ENCODE results near the gene LAMA3.

DNA sequence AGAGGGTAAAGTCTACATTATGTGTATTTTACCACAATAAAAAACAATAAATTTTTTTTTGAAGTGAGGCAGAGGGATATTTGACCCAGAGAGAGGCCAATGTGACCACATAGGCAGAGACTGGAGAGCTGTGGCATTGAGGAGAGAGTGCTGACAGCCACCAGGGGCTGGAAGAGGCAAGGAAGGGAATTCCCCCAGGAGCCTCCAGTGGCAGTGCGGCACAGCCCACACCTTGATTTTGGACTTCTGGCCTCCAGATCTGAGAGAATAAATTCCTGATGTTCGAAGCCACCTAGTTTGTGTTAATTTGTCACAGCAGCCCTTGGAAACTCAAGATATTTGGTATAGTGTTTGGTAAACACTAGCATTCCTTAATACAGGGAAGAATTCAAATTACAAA is 49.2 kb upstream of the LAMA3 start:
- no peak for TF ChIP-seq POLR2AphosphoS5 (IDR thresholded peaks at IDR 0.05; ENCODE audit: low read depth, low read length)
- TF ChIP-seq, protein P1, sequence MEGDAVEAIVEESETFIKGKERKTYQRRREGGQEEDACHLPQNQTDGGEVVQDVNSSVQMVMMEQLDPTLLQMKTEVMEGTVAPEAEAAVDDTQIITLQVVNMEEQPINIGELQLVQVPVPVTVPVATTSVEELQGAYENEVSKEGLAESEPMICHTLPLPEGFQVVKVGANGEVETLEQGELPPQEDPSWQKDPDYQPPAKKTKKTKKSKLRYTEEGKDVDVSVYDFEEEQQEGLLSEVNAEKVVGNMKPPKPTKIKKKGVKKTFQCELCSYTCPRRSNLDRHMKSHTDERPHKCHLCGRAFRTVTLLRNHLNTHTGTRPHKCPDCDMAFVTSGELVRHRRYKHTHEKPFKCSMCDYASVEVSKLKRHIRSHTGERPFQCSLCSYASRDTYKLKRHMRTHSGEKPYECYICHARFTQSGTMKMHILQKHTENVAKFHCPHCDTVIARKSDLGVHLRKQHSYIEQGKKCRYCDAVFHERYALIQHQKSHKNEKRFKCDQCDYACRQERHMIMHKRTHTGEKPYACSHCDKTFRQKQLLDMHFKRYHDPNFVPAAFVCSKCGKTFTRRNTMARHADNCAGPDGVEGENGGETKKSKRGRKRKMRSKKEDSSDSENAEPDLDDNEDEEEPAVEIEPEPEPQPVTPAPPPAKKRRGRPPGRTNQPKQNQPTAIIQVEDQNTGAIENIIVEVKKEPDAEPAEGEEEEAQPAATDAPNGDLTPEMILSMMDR (IDR thresholded peaks at IDR 0.05) = no peak
- TF ChIP-seq RAD21 (IDR thresholded peaks at IDR 0.05; ENCODE audit: low read length) = no peak
- TF ChIP-seq TAF1 (IDR thresholded peaks at IDR 0.05; ENCODE audit: borderline replicate concordance, low read depth, low read length) = no peak
- no peak for TF ChIP-seq YY1 (IDR thresholded peaks at IDR 0.05; ENCODE audit: low read depth)
- no peak for TF ChIP-seq TCF12 (IDR thresholded peaks at IDR 0.05)
- TF ChIP-seq, protein P2, sequence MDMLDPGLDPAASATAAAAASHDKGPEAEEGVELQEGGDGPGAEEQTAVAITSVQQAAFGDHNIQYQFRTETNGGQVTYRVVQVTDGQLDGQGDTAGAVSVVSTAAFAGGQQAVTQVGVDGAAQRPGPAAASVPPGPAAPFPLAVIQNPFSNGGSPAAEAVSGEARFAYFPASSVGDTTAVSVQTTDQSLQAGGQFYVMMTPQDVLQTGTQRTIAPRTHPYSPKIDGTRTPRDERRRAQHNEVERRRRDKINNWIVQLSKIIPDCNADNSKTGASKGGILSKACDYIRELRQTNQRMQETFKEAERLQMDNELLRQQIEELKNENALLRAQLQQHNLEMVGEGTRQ (IDR thresholded peaks at IDR 0.05; ENCODE audit: borderline replicate concordance, low read depth, low read length) = no peak
- TF ChIP-seq EZH2phosphoT487 (IDR thresholded peaks at IDR 0.05; ENCODE audit: borderline replicate concordance, low read depth) = no peak
- TF ChIP-seq, protein P3, sequence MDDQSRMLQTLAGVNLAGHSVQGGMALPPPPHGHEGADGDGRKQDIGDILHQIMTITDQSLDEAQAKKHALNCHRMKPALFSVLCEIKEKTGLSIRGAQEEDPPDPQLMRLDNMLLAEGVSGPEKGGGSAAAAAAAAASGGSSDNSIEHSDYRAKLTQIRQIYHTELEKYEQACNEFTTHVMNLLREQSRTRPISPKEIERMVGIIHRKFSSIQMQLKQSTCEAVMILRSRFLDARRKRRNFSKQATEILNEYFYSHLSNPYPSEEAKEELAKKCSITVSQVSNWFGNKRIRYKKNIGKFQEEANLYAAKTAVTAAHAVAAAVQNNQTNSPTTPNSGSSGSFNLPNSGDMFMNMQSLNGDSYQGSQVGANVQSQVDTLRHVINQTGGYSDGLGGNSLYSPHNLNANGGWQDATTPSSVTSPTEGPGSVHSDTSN (IDR thresholded peaks at IDR 0.05) = no peak

All from SK-N-SH (cell line).